ENCODE results near the gene KLF16.

KLF16 gene

GRCh38 chr19:1863328-1863637 lies at the start of gene KLF16:
Gene KLF16, minus strand, starts transcription at chr19:1863579. Its CDS starts 82 bp downstream, at chr19:1863497.
- H3K4me3 ChIP-seq (ENCODE audit: control insufficient read depth, low read depth, low read length): peak within 1 kb of the TSS; percentile 96
- no peak for DNase-seq (ENCODE audit: low read depth)
- no peak for TF ChIP-seq CTCF (IDR thresholded peaks at IDR 0.05; ENCODE audit: control insufficient read depth, insufficient read depth, low read depth, low read length, missing control alignments)

GRCh38 chr19:1912760-1913505 lies 49.6 kb upstream of the KLF16 start:
- TF ChIP-seq CTCF (IDR thresholded peaks at IDR 0.05; ENCODE audit: control insufficient read depth, insufficient read depth, low read depth, low read length, missing control alignments): no peak
- no peak overlapping the region for H3K4me3 ChIP-seq (ENCODE audit: control insufficient read depth, low read depth, low read length)
- DNase-seq (ENCODE audit: low read depth): no peak

- TF ChIP-seq CTCF (IDR thresholded peaks at IDR 0.05; ENCODE audit: control insufficient read depth, insufficient read depth, low read depth, low read length, missing control alignments): no peak
- H3K4me3 ChIP-seq (ENCODE audit: control insufficient read depth, low read depth, low read length): no peak overlapping the region
- DNase-seq (ENCODE audit: low read depth): no peak
Observed at GRCh38 chr19:1911995-1912394, 48.6 kb upstream of the KLF16 start.

GRCh38 chr19:1911098-1911497 lies 47.7 kb upstream of the KLF16 start:
- H3K4me3 ChIP-seq (ENCODE audit: control insufficient read depth, low read depth, low read length): no peak overlapping the region
- no peak for DNase-seq (ENCODE audit: low read depth)
- no peak for TF ChIP-seq CTCF (IDR thresholded peaks at IDR 0.05; ENCODE audit: control insufficient read depth, insufficient read depth, low read depth, low read length, missing control alignments)

GRCh38 chr19:1910177-1910576 lies 46.8 kb upstream of the KLF16 start:
- TF ChIP-seq CTCF (IDR thresholded peaks at IDR 0.05; ENCODE audit: control insufficient read depth, insufficient read depth, low read depth, low read length, missing control alignments): no peak
- no peak for DNase-seq (ENCODE audit: low read depth)
- no peak overlapping the region for H3K4me3 ChIP-seq (ENCODE audit: control insufficient read depth, low read depth, low read length)

- no peak for TF ChIP-seq CTCF (IDR thresholded peaks at IDR 0.05; ENCODE audit: control insufficient read depth, insufficient read depth, low read depth, low read length, missing control alignments)
- no peak for DNase-seq (ENCODE audit: low read depth)
- H3K4me3 ChIP-seq (ENCODE audit: control insufficient read depth, low read depth, low read length): no peak overlapping the region
Observed at GRCh38 chr19:1909761-1910080, 46.3 kb upstream of the KLF16 start.

- H3K4me3 ChIP-seq (ENCODE audit: control insufficient read depth, low read depth, low read length): no peak overlapping the region
- DNase-seq (ENCODE audit: low read depth): no peak
- TF ChIP-seq CTCF (IDR thresholded peaks at IDR 0.05; ENCODE audit: control insufficient read depth, insufficient read depth, low read depth, low read length, missing control alignments): no peak
Observed at GRCh38 chr19:1908364-1908678, 44.9 kb upstream of the KLF16 start.
